GM19240 (cell line): ENCODE results near the gene DLGAP3.

Experiments used
- DNase-seq: peaks from one replicate; pipeline ENCODE4 v3.0.0; 2011; ENCODE audit warnings: low spot score; ENCODE audit not compliant: insufficient read length

DLGAP3 gene

DNA sequence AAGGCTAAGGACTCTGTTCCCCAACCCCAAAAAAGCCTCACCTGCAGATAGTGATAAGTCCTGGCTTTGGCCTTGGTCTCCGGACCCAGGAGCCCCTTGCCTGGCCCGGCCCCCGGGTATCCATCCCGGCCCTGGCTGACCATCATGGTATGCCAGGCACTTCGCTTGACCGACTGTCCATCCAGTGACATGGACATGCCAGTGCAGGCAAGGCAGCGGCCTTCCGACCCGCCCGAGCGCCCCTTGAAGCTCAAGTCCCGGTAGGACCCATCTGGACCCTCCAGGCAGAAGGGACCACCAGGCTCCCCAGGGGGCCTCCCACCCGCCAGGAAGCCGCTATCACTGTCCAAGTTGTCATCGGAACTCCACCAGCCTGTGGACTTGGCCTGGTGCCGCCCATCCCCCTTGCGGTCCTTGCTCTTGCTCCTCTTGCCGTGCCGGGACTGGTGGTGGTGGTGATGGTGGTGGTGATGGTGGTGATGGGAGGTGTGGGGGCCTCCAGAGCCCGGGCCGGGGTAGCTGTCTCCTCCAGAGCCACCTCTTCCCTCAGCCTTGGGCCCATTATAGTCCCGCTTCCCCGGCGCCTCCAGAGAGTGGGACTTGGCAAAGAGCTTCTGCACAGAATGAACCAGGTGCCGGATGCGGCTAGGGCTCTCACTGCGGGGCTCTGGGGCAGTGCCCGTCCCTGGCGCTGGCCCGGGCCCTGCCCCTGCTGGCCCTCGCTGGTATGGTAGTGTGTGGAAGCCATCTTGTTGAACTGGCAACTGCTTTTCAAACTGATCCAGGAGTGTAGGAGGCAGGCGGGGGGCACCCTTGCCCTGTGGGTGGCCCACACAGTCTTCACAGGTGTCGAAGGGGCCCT lies 25.0 kb downstream of the DLGAP3 start:
- no peak for DNase-seq

GRCh38 chr1:34901919-34902318 lies 27.5 kb downstream of the DLGAP3 start:
- DNase-seq = no peak

DNA sequence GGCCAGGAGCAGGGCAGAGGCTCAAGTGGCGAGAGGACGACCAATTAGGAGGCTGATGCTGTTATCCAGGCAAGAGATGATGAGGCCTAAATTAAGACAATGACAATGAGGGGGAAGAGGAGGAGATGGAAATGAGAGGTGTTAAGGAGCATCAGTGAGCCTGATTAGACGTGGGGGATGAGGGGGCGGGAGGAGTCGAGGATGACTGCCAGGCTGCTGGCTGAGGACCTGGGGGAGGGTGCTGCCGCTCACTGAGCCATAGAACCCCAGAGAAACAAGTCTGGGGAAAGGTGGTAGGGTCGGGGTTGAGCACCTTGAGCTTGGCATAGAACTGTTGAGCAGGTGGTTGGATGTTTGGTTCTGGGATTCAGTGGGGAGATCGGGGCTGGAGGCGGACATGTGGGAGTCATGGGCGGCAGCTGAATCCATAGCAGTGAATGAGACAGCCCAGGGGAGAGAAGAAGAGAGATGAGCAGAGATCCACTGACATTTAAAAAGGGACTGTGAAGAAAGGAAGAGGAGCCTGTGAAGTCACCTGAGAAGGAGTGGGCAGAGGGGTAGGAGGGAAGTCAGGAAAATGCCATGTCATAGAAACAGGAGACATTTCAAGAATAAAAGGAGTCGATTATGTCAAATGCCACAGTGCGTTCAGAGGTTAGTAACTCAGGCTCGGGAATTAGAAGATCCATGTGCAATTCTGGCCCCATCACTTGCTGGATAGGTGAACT lies 28.5 kb downstream of the DLGAP3 start:
- DNase-seq = no peak

GRCh38 chr1:34899906-34900305 lies 29.5 kb downstream of the DLGAP3 start:
- no peak for DNase-seq

DNA sequence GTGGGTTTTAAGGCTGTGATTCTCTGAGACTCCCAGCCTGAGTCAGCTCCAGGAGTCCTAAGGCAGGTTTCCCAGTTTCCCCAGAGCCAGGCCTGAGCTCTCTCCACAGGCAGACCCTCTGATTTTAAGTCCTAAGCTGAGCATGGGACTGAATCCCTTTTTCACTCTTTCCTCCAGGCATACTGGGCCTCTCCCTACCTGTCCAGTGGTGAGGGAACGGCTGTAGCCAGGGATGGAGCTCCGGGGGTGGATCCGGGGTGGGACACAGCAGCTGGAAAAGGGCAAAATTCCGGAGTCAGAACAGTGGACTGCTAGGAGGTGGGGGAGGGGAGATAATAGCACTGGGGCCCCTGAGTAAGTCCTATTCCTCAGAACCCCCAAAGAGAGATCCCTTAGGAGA lies 30.0 kb downstream of the DLGAP3 start:
- DNase-seq = no peak

DNA sequence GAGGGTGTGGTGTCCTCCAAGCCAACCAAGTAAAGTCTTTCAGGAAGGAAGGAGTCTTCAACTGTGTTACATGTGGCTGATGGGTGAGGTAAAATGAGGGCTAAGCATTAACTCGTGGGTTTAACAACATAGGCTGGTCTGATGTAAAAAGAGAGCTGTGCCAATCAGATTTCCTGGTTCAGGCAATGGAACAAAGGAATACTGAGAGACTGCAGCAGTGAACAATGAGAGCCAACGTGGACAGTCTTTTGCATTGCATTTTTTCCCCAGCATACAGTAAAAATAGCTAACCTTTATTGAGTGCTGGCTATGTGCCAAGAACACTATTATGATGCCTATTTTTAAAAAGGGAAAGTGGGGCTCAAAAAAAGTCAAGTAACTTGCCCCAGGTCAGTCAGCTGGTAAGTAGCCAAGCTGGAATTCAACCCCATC lies 31.1 kb downstream of the DLGAP3 start:
- DNase-seq = no peak

DNA sequence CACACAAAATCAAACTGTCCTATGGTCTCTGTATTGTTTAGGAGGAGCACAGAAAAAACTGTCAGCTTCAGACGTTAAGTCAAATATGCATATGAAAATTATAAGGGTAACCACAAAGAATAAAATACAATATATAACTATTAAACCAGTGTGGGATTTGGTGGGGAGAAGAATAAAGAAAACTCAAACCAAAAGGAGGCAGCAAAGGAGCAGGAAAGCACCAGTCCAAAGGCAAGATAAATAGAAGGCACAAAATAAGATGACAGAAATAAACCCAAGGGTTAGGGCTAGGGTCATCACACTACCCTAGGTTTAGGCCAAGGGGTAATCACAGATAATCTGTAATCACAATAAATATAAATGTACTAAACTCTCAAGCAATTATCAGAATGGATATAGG lies 32.8 kb downstream of the DLGAP3 start:
- DNase-seq = no peak

DNA sequence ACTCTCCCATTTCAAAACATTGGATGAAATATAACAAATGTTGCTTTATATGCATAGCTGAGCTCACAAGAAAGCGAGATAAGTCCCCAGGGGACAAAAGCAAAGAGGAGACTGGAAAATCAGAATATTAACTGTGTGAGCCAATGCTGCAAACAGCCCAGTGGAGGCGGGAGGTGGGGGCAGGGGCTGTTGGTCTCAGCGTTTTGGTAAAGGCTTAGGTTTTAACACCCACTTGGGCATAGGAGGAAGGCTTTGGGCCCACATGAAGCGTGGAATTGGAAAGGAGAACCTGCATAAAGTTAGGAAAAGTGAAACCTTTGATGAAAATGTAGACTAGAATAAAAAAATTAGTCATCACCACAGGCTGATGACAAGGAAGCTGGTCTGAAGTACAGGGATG lies 39.7 kb downstream of the DLGAP3 start:
- no peak for DNase-seq

DNA sequence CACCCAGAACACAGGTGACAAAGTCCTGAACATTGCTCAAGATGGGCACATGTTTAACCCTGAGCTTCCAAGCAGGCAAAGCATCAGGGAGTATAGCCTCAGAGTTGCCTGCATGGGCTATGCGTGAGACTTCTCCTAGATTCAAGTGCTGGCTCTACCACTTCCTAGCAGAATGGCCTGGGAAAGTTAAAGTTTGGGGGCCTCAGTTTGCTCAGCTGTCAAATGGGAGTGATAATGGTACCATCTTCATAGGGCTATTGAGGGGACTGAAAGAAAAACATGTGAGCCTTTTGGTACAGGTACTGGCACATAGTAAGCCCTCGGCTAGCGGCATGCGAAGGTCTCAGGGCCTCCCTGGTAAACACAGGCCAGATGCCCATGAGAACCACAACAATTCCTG lies 41.9 kb downstream of the DLGAP3 start:
- no peak for DNase-seq

- no peak for DNase-seq
These were observed 43.8 kb downstream of the DLGAP3 start for GRCh38 chr1:34885405-34886247.

GRCh38 chr1:34884961-34885360 lies 44.5 kb downstream of the DLGAP3 start:
- DNase-seq = no peak

- no peak for DNase-seq
These were observed 44.9 kb downstream of the DLGAP3 start for GRCh38 chr1:34884536-34884935.

DNA sequence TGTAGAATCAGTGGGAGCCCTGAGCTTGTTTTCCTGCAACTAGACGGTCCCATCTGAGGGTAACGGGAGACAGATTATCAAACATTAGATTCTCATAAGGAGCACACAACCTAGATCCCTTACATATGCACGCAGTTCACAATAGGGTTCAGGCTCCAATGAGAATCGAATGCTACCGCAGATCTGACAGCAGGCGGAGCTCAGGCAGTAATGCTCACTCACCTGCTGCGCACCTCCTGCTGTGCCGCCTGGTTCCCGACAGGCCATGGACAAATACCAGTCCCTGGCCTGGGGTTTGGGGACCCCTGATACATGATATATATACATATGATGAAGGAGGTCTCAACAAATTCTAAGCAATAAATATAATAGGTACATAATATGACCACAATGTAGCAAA lies 50.2 kb downstream of the DLGAP3 start:
- DNase-seq = no peak

- DNase-seq = no peak
These were observed 53.0 kb downstream of the DLGAP3 start for GRCh38 chr1:34876406-34876805.

DNA sequence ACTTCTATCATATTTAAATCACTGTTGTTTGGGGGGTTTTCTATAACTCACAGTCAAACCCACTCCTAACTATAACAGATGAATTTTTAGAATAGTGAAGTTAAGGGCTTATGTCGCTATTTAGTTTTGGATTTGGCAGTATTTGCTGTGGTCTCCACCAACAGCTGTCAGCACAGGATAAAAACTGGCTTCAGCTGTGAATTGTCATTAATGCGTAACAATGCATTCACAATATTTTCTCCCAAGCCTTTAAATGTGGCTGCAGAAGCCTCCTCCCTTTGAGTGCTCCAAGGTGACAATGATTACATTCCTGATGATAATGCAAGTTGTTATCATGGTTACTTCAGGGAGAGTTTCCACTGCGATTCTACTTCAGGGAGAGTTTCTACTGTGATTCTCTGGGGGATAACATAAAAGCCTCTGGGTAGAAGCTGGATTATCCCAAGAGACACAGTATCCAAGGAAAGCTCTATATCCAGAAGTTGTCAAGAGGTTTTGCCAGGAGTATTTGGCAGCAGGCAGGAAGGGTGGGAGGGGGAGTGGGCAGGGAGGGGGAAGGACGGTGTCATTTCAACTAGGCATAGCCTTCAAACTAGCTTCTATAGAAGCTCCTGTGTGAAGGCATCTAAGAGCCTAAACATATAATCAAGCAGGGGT lies 55.0 kb downstream of the DLGAP3 start:
- DNase-seq = no peak

- DNase-seq = no peak
These were observed 57.3 kb downstream of the DLGAP3 start for GRCh38 chr1:34872133-34872503.

DNA sequence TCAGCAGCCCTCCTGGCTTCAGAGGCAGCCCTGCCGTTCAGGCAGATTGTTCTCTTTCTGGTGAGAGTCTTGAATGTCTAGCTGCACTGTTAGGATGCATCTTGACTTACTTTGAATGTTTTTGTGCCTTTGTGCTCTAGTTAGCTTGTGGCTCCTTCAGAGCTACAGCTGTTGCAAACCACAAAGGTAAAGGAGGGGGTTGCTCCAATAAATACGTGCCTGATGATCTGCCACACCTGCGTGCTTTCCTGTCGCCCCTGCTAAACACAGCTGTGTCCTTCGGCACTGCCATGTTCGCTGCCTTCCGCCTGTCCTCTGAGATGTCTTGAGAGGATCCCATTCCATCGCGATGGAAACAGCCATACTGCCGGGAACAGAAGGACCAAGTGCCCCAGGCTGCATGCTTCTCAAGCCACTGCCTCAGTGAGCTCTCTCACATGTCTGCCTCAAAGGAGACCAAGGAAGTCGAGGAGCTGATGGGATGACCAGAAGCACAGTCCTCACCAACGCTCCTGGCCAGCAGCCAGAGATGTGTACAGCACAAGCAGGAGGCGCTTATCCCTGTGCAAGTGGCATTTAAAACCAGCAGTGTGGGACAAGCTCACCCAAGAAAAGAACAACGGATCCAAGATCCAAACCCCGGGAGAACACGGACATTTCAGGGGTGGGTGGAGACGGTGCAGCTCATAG lies 57.9 kb downstream of the DLGAP3 start:
- DNase-seq = no peak

DNA sequence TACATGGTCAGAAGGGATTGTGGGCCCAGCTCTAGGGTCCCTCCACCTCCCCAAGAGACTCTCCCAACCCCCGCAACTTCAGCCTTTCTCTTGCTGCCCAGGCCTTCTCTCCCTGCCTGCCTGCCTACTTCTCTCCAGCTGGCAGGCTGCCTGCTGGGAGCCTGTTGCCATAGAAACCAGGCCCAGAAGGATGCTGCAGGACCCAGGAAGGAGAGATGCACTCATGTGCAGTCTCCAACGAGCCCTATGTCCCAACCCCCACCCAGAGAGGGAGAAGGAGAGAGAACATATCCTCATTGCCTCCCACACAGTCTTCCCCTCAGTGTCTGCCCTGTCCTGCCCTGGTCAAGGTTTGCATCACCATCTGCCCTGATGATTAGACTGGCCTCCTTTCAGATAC lies 59.1 kb downstream of the DLGAP3 start:
- no peak for DNase-seq

GRCh38 chr1:34869760-34870159 lies 59.7 kb downstream of the DLGAP3 start:
- no peak for DNase-seq

- DNase-seq = no peak
These were observed 61.0 kb downstream of the DLGAP3 start for GRCh38 chr1:34868230-34869049.
